Measurements from ENCODE around the gene STK16. TPM values are rescaled to one million over a fixed set of nuclear protein-coding genes. Genes with fewer than 3 reads are reported as not detected.
A peak's percentile ranks its signal among the peaks of the same experiment; 100 is the strongest.

The STK16 gene
- total and polyA plus RNA-seq, 2 of the 13 experiments (the other 11 are each of a cell fraction or from before 2014, with no cell fraction given), result 28.0 to 50.9 TPM

GRCh38 chr2:219207884-219208740, 37.2 kb upstream of the STK16 start (continued):
- TF ChIP-seq RXRB (CRISPR knock-in tag; IDR thresholded peaks at IDR 0.05; ENCODE audit: borderline replicate concordance) (peak; percentile 88), POGZ (CRISPR knock-in tag; IDR thresholded peaks at IDR 0.05) (no peak; the same call in 1 of the 2 replicates), ZNF670 (CRISPR knock-in tag; IDR thresholded peaks at IDR 0.05; ENCODE audit: borderline replicate concordance) (no peak), NFYC (CRISPR knock-in tag; IDR thresholded peaks at IDR 0.05) (0 out of 2 replicates have a peak, but pooled peaks have one; percentile 24), NR2F2 (IDR thresholded peaks at IDR 0.05; ENCODE audit: borderline replicate concordance, low read depth) (peak; percentile 16), NR2C2 (CRISPR knock-in tag; IDR thresholded peaks at IDR 0.05; ENCODE audit: borderline replicate concordance) (0 out of 2 replicates have a peak, but pooled peaks have one; percentile 38), ZNF512B (CRISPR knock-in tag; IDR thresholded peaks at IDR 0.05; ENCODE audit: borderline replicate concordance) (0 out of 2 replicates have a peak, but pooled peaks have one; percentile 59), ZNF367 (CRISPR knock-in tag; IDR thresholded peaks at IDR 0.05; ENCODE audit: borderline replicate concordance) (no peak), REXO4 (CRISPR knock-in tag; IDR thresholded peaks at IDR 0.05; ENCODE audit: borderline replicate concordance) (no peak), ONECUT2 (CRISPR knock-in tag; IDR thresholded peaks at IDR 0.05) (0 out of 2 replicates have a peak, but pooled peaks have one; percentile 22), RARG (CRISPR knock-in tag; IDR thresholded peaks at IDR 0.05; ENCODE audit: low read depth) (no peak), ZNF749 (CRISPR knock-in tag; IDR thresholded peaks at IDR 0.05; ENCODE audit: borderline replicate concordance) (peak; percentile 23; the same call in 1 of the 2 replicates), ZBTB21 (CRISPR knock-in tag; IDR thresholded peaks at IDR 0.05) (no peak), ZBTB8A (CRISPR knock-in tag; IDR thresholded peaks at IDR 0.05; ENCODE audit: borderline replicate concordance, low read depth) (no peak), CENPT (CRISPR knock-in tag; IDR thresholded peaks at IDR 0.05; ENCODE audit: low read depth) (no peak), KLF16 (CRISPR knock-in tag; IDR thresholded peaks at IDR 0.05) (peak in 1 of 2 experiments; percentile 76; a peak in 2 of 4 replicates), FOXP1 (IDR thresholded peaks at IDR 0.05) (no peak), FOXP1 (CRISPR knock-in tag; IDR thresholded peaks at IDR 0.05) (peak; percentile 65), HES4 (CRISPR knock-in tag; IDR thresholded peaks at IDR 0.05; ENCODE audit: borderline replicate concordance) (no peak)
- TF ChIP-seq, protein P1, sequence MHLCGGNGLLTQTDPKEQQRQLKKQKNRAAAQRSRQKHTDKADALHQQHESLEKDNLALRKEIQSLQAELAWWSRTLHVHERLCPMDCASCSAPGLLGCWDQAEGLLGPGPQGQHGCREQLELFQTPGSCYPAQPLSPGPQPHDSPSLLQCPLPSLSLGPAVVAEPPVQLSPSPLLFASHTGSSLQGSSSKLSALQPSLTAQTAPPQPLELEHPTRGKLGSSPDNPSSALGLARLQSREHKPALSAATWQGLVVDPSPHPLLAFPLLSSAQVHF (CRISPR knock-in tag; IDR thresholded peaks at IDR 0.05), result no peak
- TF ChIP-seq, protein P2, sequence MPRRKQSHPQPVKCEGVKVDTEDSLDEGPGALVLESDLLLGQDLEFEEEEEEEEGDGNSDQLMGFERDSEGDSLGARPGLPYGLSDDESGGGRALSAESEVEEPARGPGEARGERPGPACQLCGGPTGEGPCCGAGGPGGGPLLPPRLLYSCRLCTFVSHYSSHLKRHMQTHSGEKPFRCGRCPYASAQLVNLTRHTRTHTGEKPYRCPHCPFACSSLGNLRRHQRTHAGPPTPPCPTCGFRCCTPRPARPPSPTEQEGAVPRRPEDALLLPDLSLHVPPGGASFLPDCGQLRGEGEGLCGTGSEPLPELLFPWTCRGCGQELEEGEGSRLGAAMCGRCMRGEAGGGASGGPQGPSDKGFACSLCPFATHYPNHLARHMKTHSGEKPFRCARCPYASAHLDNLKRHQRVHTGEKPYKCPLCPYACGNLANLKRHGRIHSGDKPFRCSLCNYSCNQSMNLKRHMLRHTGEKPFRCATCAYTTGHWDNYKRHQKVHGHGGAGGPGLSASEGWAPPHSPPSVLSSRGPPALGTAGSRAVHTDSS (CRISPR knock-in tag; conservative IDR thresholded peaks at IDR 0.05), result no peak
